MM.1S (cell line): ENCODE measurements around the gene VEZF1.

ENCODE experiments used
- DNase-seq: peaks from one replicate; pipeline ENCODE4 v3.0.0-alpha.2; 2015
- H2AFZ ChIP-seq: fragments of 300-600 bp; sonication (generic); 2 replicates; pipeline ENCODE4 v1.6.0; 2016; ENCODE audit warnings: antibody characterized with exemption, low read length
- H3F3A ChIP-seq: fragments of 300-600 bp; sonication (generic); 2 replicates; pipeline ENCODE4 v1.6.1; 2016; ENCODE audit warnings: mild to moderate bottlenecking, antibody characterized with exemption, low read length, moderate library complexity, mixed read lengths; ENCODE audit not compliant: insufficient read depth
- H3K27ac ChIP-seq: fragments of 300-600 bp; sonication (generic); 2 replicates; pipeline ENCODE4 v1.5.1; 2016; ENCODE audit warnings: mild to moderate bottlenecking, low read length
- H3K27me3 ChIP-seq: fragments of 300-600 bp; sonication (generic); replicated peaks from 2 replicates; pipeline ENCODE4 v1.6.0; 2016; ENCODE audit warnings: low read length; ENCODE audit not compliant: insufficient read depth
- H3K36me3 ChIP-seq: fragments of 300-600 bp; sonication (generic); replicated peaks from 2 replicates; pipeline ENCODE4 v1.6.1; 2016; ENCODE audit warnings: mild to moderate bottlenecking, low read length, mixed read lengths; ENCODE audit not compliant: insufficient read depth
- H3K4me1 ChIP-seq: fragments of 300-600 bp; sonication (generic); 2 replicates; pipeline ENCODE4 v1.6.1; 2016; ENCODE audit warnings: low read length, mixed read lengths
- H3K4me2 ChIP-seq: fragments of 300-600 bp; sonication (generic); 2 replicates; pipeline ENCODE4 v1.6.0; 2016; ENCODE audit warnings: low read depth, low read length
- H3K4me3 ChIP-seq: fragments of 300-600 bp; sonication (generic); 2 replicates; pipeline ENCODE4 v1.5.1; 2016; ENCODE audit warnings: low read length, mixed read lengths
- H3K79me2 ChIP-seq: fragments of 300-600 bp; sonication (generic); 2 replicates; pipeline ENCODE4 v1.6.1; 2016; ENCODE audit warnings: mixed run types, low read length, mixed read lengths
- H3K9ac ChIP-seq: fragments of 300-600 bp; sonication (generic); 2 replicates; pipeline ENCODE4 v1.6.1; 2016; ENCODE audit warnings: low read length, mixed read lengths
- H3K9me2 ChIP-seq: fragments of 300-600 bp; sonication (generic); replicated peaks from 2 replicates; pipeline ENCODE4 v1.6.1; 2016; ENCODE audit warnings: mild to moderate bottlenecking, low read length, mixed read lengths; ENCODE audit not compliant: insufficient read depth
- H3K9me3 ChIP-seq: fragments of 300-600 bp; sonication (generic); replicated peaks from 2 replicates; pipeline ENCODE4 v1.6.1; 2016; ENCODE audit warnings: mild to moderate bottlenecking, low read length, mixed read lengths; ENCODE audit not compliant: insufficient read depth
- H4K20me1 ChIP-seq: fragments of 300-600 bp; sonication (generic); 2 replicates; pipeline ENCODE4 v1.6.1; 2016; ENCODE audit warnings: mild to moderate bottlenecking, low read length, moderate library complexity, mixed read lengths; ENCODE audit not compliant: insufficient read depth
- CTCF ChIP-seq: fragments of 300-600 bp; sonication (generic); IDR thresholded peaks from 2 replicates; pipeline ENCODE4 v1.5.1; 2016; ENCODE audit warnings: antibody characterized with exemption, low read length, mixed read lengths
- EZH2 ChIP-seq: fragments of 300-600 bp; sonication (generic); optimal IDR thresholded peaks from 2 replicates; pipeline ENCODE3; 2017; ENCODE audit warnings: low read depth, mild to moderate bottlenecking, antibody characterized with exemption, low read length, mixed read lengths
- EZH2phosphoT487 ChIP-seq: fragments of 300-600 bp; sonication (generic); IDR thresholded peaks from 2 replicates; pipeline ENCODE4 v1.6.1; 2018; ENCODE audit warnings: antibody characterized with exemption, low read length

The VEZF1 gene

DNA sequence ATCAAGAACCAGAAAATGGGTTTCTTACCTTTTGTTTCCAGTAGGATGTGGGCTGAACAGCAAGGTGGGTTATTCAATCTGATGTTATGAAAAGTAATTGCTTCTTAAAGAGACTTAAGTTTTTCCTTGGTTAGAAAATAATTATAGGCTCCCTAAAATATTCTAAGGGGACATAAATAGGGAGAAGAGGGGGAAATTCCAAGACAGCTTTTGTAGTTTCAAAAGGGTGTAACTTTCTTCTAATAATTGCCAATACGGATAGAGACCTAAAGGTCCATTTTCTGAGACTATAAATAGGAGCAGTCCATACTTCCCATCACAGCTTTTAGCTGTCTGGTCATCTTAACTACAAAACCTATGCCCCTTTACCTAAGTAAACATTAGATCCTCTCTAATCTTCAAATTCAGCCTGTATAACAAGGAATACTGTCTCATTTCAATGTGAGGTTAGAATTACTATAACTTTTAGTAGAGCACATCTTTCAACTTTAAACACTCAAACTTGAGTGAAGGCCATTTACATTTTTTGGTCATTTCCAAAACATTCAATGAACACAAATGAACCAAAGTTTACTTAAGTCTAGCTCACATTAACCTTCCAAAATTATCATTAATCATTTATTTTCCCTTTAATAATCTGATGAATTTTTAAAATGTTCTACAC, 13.5 kb upstream of the VEZF1 start:
- TF ChIP-seq EZH2phosphoT487, result no peak
- no peak for TF ChIP-seq CTCF
- TF ChIP-seq EZH2, result no peak
- H3K9me3 ChIP-seq, result no peaks in the 10 kb centered on the region
- H3K4me1 ChIP-seq, result peaks cover 15% of the 10 kb centered on the region
- H3K9me2 ChIP-seq, result no peaks in the 10 kb centered on the region
- H2AFZ ChIP-seq, result no peak overlapping the region
- peaks cover 46% of the 10 kb centered on the region for H3K79me2 ChIP-seq
- no peak overlapping the region for H3K4me3 ChIP-seq
- no peak overlapping the region for H3K9ac ChIP-seq
- H3K4me2 ChIP-seq, result no peak overlapping the region
- peaks cover 72% of the 10 kb centered on the region for H3F3A ChIP-seq
- no peaks in the 10 kb centered on the region for H3K27me3 ChIP-seq
- H3K27ac ChIP-seq, result no peak overlapping the region
- H4K20me1 ChIP-seq, result peaks cover 56% of the 10 kb centered on the region
- H3K36me3 ChIP-seq, result peaks cover 31% of the 10 kb centered on the region
- DNase-seq, result no peak

DNA sequence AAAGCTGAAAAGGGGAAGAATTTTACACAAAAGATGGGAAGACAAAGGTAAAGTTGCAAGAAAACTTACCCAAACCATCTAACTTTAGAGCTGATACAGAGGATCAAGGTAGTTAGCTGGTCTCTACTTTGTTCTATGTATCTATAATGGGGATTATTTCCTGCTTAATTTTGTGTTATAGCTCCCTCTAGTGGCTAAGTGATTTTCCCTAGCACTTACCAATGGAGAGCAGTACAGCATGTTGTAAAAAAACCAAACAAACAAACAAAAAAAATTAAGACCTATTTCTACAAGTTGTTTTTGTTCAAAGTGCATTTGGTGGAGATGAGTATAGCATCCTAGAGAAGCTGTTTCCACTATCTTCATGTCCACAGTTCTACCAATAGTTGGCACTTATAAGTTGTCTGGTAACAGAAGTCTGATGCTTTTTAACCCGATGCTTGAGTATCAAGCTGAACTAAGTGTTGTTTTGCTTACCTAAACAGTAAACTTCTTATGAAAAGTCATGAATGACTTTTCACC, 11.5 kb upstream of the VEZF1 start:
- H3K27me3 ChIP-seq, result no peaks in the 10 kb centered on the region
- peaks cover 16% of the 10 kb centered on the region for H3K36me3 ChIP-seq
- H3K4me3 ChIP-seq, result no peak overlapping the region
- H3F3A ChIP-seq, result peaks cover 87% of the 10 kb centered on the region
- no peak overlapping the region for H3K9ac ChIP-seq
- peaks cover 43% of the 10 kb centered on the region for H4K20me1 ChIP-seq
- peaks cover 16% of the 10 kb centered on the region for H3K4me1 ChIP-seq
- DNase-seq, result peak; percentile 67
- H2AFZ ChIP-seq, result no peak overlapping the region
- TF ChIP-seq EZH2 (no peak), CTCF (peak; percentile 89)
- H3K27ac ChIP-seq, result no peak overlapping the region
- no peak overlapping the region for H3K4me2 ChIP-seq
- peaks cover 26% of the 10 kb centered on the region for H3K79me2 ChIP-seq
- no peaks in the 10 kb centered on the region for H3K9me3 ChIP-seq
- no peaks in the 10 kb centered on the region for H3K9me2 ChIP-seq

DNA sequence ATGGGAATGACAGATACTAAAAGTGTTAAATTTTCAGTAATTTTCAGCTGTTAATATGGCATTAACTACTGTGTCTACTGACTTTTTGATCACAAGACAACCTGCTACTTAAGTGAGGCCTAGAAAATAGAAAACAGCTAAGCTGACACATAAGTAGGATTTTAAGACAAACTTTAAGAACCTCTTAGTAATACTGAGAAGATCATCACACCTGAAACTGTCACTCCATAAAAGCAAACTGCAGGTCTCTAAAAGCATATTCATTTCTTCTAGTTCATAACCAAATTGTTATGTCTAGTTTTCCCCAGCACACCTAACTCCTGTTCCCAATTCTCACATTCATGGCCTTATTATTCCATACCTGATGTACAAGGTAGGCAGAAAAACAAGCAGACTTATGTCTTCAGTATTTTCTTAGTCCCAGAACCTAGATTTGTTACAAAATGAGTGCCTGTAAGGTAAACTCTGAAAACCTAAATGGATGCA, 11.0 kb upstream of the VEZF1 start:
- Histone ChIP-seq H3K36me3 (peaks cover 12% of the 10 kb centered on the region), H3K4me2 (no peak overlapping the region), H3K27me3 (no peaks in the 10 kb centered on the region), H3K4me1 (peaks cover 18% of the 10 kb centered on the region), H4K20me1 (peaks cover 41% of the 10 kb centered on the region), H3K9me2 (no peaks in the 10 kb centered on the region), H3K9ac (no peak overlapping the region), H3K9me3 (no peaks in the 10 kb centered on the region), H3K4me3 (no peak overlapping the region), H3K79me2 (peaks cover 21% of the 10 kb centered on the region), H3F3A (peaks cover 92% of the 10 kb centered on the region), H3K27ac (no peak overlapping the region), H2AFZ (no peak overlapping the region)
- TF ChIP-seq EZH2 (no peak), CTCF (no peak), EZH2phosphoT487 (no peak)
- DNase-seq, result no peak
